SK-N-MC (cell line): ENCODE results near the gene INTS6.

Experiments used
- EZH2 ChIP-seq: fragments of 200-600 bp; sonication (generic); IDR thresholded peaks from one replicate; pipeline ENCODE4 v1.6.1; 2017; ENCODE audit warnings: antibody characterized with exemption
- FOXP2 ChIP-seq: optimal IDR thresholded peaks from 2 replicates; pipeline ENCODE3; 2011; ENCODE audit warnings: mild to moderate bottlenecking, moderate library complexity; ENCODE audit not compliant: insufficient read depth; ENCODE audit errors: extremely low read length, control extremely low read depth
- POLR2AphosphoS5 ChIP-seq: IDR thresholded peaks from 2 replicates; pipeline ENCODE4 v1.6.1; 2012; ENCODE audit warnings: mild to moderate bottlenecking, low read depth, low read length, borderline replicate concordance

DNA sequence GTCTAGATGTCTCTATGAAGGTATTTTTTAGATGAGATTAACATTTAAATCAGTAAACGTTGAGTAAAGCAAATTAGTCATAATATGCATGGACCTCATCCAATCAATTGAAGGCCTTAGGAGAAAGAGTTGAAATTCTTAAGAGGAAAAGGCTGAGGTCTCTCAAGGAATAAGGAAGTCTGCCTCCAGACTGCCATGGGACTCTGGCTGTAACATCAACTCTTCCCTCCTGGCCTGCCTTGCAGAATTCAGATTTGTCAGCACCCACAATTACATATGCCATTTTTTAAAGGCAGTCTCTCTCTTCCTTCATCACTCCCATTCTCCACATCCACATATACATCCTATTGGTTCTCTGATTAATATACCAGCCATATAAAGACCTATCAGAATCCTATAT is 28.8 kb upstream of the INTS6 start:
- TF ChIP-seq POLR2AphosphoS5 (no peak), FOXP2 (no peak), EZH2 (no peak)
